Glomerular visceral epithelial cell (primary cell): Measurements from ENCODE around the gene OBI1.

Source experiments
- DNase-seq: peaks from one replicate; pipeline ENCODE4 v3.0.0-alpha.2; 2016; ENCODE audit errors: extremely low spot score

The OBI1 gene

GRCh38 chr13:78603240-78603957 is 55.6 kb downstream of the OBI1 start, which contains the start of gene POU4F1:
Gene POU4F1, minus strand, starts transcription at chr13:78603552. Its CDS starts 226 bp downstream, at chr13:78603326.
- DNase-seq = peak; percentile 71

DNA sequence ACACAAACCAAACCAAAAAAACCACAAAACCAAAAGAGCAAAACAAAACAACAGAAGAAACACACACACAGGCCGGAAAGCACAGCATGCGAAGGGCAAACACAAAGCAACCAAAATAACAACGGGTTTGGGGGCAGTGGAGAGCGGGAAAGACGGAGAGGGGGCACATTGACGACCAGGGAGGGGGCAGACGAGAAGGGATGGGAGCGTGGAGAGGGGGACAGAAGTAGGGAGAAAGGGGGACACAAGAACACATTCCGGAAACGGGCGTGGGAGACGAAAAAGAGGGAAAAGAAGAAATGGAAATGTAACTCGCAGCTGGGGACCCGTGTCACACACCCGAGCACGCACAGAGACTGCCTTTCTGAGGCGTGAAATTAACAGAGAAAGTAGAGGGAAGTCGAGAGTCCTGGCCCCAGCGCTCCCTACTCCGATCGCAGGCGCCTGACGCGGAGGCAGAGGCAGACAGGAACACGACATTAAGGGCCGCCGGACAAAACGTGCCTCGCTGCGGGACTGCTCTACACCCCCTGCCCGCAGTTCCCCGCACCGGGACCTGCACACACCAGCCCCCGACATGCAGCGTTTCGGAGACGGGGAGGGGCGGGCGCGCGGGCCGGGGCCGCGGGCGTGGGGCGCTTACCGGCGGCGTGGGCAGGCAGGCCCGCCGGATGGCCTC is 56.3 kb downstream of the OBI1 start:
- no peak for DNase-seq

GRCh38 chr13:78601874-78602560 is 56.9 kb downstream of the OBI1 start:
- no peak for DNase-seq

DNA sequence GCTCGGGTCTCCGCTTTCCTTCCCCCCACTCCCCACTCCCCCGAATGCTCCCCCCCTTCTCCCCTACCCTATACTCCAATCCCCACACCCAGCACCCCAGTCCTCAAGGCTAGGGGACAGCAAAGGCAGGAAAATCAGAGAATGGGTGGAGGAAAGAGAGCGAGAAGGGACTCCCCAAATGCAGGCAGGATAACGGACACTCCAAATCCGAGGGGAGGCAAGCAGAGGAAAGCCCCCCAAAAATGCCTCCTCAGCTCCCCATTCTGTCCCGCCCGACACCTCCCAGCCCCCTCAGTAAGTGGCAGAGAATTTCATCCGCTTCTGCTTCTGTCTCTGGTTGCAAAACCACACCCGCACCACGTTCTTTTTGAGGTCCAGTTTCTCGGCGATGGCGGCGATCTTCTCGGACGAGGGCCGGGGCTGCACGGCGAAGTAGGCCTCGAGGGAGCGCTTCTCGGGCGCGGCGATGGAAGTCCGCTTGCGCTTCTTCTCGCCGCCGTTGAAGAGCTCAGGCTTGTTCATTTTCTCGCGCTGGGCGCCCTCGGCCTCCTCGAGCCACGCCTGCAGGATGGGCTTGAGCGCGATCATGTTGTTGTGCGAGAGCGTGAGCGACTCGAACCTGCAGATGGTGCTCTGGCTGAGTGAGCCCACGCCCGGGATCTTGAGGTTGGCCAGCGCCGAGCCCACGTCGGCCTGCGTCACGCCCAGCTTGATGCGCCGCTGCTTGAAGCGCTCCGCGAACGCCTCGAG is 57.7 kb downstream of the OBI1 start:
- DNase-seq = no peak

DNA sequence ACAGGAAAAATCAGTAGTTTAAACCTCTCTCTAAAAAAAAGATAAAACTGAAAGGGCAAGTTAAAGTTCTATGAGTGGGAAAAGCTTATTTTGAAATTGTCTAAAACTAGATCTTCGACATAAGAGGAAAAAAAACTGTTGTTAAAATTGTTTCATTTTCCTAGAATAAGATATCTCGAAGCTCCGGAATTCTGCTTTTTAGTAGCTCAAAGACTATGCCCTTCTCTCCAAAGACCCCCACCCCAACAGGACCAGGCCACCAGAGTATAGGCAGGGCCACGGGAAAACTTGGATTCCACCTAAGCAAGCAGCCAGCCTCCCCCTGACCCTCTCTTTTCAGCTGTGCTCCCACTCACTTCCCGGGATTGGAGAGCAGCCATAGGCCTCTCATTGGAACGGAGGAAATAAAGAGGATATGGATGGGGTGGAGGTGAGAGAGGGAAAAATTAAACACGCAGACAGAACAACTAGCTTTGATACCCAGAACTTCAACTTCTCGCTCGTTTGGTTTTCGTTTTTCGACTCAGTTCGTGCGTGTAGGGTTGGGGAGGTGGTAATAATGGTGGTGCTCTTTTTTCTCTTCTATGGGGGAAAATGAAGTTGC is 58.6 kb downstream of the OBI1 start:
- no peak for DNase-seq

GRCh38 chr13:78599645-78600279 is 59.2 kb downstream of the OBI1 start:
- DNase-seq = no peak

GRCh38 chr13:78598966-78599644 is 59.9 kb downstream of the OBI1 start:
- DNase-seq = no peak

GRCh38 chr13:78598116-78598781 is 60.7 kb downstream of the OBI1 start:
- DNase-seq = no peak

GRCh38 chr13:78597602-78597932 is 61.4 kb downstream of the OBI1 start:
- DNase-seq = no peak

GRCh38 chr13:78596736-78597601 is 62.0 kb downstream of the OBI1 start:
- no peak for DNase-seq

DNA sequence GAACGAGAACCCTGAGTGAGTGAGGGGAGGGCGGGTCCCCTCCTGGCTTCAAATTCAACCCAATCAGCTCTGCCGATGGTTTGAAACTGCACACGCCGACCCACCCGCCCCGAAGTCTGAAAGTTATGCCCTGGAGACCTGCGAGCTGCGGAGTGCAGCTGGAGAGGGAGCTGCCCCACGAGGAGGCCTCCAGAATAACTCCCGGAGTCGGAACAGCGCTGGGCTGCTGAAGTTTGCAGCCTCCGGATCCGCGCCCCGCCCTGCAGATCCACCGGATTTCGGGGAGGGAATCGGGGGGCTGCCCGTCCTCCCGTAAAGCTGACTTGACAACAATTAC is 62.6 kb downstream of the OBI1 start:
- DNase-seq = no peak

- DNase-seq = no peak
These were observed 63.2 kb downstream of the OBI1 start for GRCh38 chr13:78595495-78596398.

- DNase-seq = no peak
These were observed 64.4 kb downstream of the OBI1 start for GRCh38 chr13:78594456-78594975.

- DNase-seq = no peak
These were observed 65.1 kb downstream of the OBI1 start for GRCh38 chr13:78593652-78594455.

DNA sequence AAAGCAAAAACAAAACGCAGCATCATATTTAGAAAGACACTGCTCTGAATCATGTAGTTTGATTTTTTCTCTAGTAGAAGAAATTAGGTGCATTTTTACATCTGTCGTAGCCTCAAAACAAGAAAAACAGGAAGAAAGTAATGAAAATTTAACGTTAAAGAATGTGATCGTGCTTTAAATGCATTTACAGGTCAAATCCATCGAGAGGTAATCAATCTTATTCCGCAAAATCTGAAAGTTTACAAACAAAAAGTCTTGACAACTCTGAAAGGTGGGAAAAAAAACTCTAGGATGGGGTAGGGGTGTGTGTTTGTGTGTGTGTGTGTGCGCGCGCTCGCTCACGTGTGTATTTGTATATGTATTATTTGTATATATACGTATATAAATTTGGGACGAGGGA is 65.8 kb downstream of the OBI1 start:
- no peak for DNase-seq

GRCh38 chr13:78592584-78592983 is 66.4 kb downstream of the OBI1 start:
- no peak for DNase-seq

DNA sequence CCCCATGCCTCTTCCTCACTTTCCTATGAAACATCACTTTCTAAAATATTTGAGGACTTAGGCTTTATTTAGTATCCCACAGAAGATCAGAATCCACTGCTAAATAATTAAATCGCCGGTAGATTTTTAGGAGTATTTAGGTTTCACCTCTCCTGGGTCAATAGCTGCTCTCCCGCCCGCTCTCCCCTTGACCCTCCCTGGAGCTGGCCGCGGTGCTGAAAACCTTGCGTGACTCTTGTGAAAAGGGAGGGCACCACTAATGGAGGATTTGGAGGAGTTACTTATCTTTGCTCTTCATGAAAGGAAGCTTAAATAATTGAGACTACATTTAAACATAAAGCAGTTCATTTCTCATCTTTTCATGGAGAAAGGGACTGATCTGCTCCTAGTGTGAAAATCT is 69.7 kb downstream of the OBI1 start:
- DNase-seq = no peak
